SU-DHL-6 (cell line): ENCODE data around the gene ZMAT3.

ENCODE experiments used
- CTCF ChIP-seq: fragments of 200-600 bp; sonication (generic); IDR thresholded peaks from one replicate; pipeline ENCODE4 v1.5.1; 2017; ENCODE audit warnings: antibody characterized with exemption, mild to moderate bottlenecking, low read length, moderate library complexity; ENCODE audit not compliant: insufficient read depth, poor library complexity, severe bottlenecking
- EZH2phosphoT487 ChIP-seq: fragments of 200-600 bp; sonication (generic), shearing (Covaris generic); conservative IDR thresholded peaks from 2 replicates; pipeline ENCODE4 v1.6.1; 2018; ENCODE audit warnings: mild to moderate bottlenecking, antibody characterized with exemption, low read length, moderate library complexity, mixed read lengths

GRCh38 chr3:178996399-178996798, 75.2 kb downstream of the ZMAT3 start:
- no peak for TF ChIP-seq CTCF
- no peak for TF ChIP-seq EZH2phosphoT487
